H1 (cell line): ENCODE results near the gene EIF4ENIF1. TPM values are rescaled to one million over a fixed set of nuclear protein-coding genes. Genes with fewer than 3 reads are reported as not detected.

Source experiments
- CTCF ChIA-PET: fragments of 300-600 bp; sonication (Branson Sonifier 250); formaldehyde crosslinking; loops from one replicate; lab custom pipeline; 2021; ENCODE audit not compliant: partially characterized antibody; lab: Charles Lee
- POLR2A ChIA-PET: fragments of 300-600 bp; sonication (Branson Sonifier 250); formaldehyde crosslinking; loops from one replicate; lab custom pipeline; 2021; ENCODE audit warnings: inconsistent platforms; ENCODE audit not compliant: partially characterized antibody; lab: Charles Lee
- DNase-seq, 2 experiments: peaks; one replicate each; pipeline versions ENCODE4 v3.0.0 to v3.0.0-alpha.2; 2010 to 2022; ENCODE audit warnings: low spot score in 2 of 2, low read depth in 1 of 2, mixed read lengths in 1 of 2
- FAIRE-seq: peaks from 2 replicates; lab custom pipeline; 2011; peaks lifted over from hg19 to GRCh38; lab: Jason Lieb, UNC
- H2AFZ ChIP-seq: 2 replicates; pipeline ENCODE4 v1.8.1; 2012; ENCODE audit warnings: low read length, inconsistent platforms
- H2AK5ac ChIP-seq: 2 replicates; pipeline ENCODE4 v1.6.1; 2013; ENCODE audit warnings: low read depth, low read length
- H2BK120ac ChIP-seq: replicated peaks from 2 replicates; pipeline ENCODE3; 2013; ENCODE audit warnings: low read depth, low read length, inconsistent platforms
- H2BK12ac ChIP-seq: 2 replicates; pipeline ENCODE4 v1.6.1; 2013; ENCODE audit warnings: low read depth, low read length
- H2BK15ac ChIP-seq: 2 replicates; pipeline ENCODE4 v1.6.1; 2013; ENCODE audit warnings: low read length
- H2BK20ac ChIP-seq: 2 replicates; pipeline ENCODE4 v1.6.1; 2013; ENCODE audit warnings: low read length
- H2BK5ac ChIP-seq: 2 replicates; pipeline ENCODE4 v1.6.1; 2013; ENCODE audit warnings: low read depth, low read length
- H3K14ac ChIP-seq: 2 replicates; pipeline ENCODE4 v1.6.1; 2013; ENCODE audit warnings: inconsistent platforms; ENCODE audit not compliant: insufficient read length
- H3K18ac ChIP-seq: 2 replicates; pipeline ENCODE4 v1.6.1; 2013; ENCODE audit warnings: low read length; ENCODE audit errors: extremely low read depth
- H3K23ac ChIP-seq: 2 replicates; pipeline ENCODE4 v1.6.1; 2013; ENCODE audit warnings: inconsistent platforms; ENCODE audit not compliant: insufficient read length
- H3K23me2 ChIP-seq: 2 replicates; pipeline ENCODE4 v1.6.1; 2013; ENCODE audit warnings: low read depth, low read length
- H3K27ac ChIP-seq: 2 replicates; pipeline ENCODE4 v1.6.1; 2011; ENCODE audit warnings: low read depth, low read length, inconsistent platforms
- H3K27me3 ChIP-seq, 4 experiments: replicated peaks in 1 of 4; 1 replicate in 1 of 4; 2 replicates in 3 of 4; pipeline versions ENCODE4 v1.6.1 to v1.8.1; 2011 to 2013; ENCODE audit warnings: low read length in 3 of 4, mild to moderate bottlenecking in 3 of 4, inconsistent platforms in 2 of 4, mixed read lengths in 2 of 4, moderate library complexity in 1 of 4; ENCODE audit not compliant: control insufficient read depth in 3 of 4, insufficient read depth in 3 of 4; ENCODE audit errors: extremely low read depth in 1 of 4
- H3K36me3 ChIP-seq, 4 experiments: 2 replicates each; pipeline versions ENCODE4 v1.6.1 to v1.8.1; 2011 to 2013; ENCODE audit warnings: mild to moderate bottlenecking in 4 of 4, low read length in 3 of 4, moderate library complexity in 2 of 4, control low read depth in 1 of 4, inconsistent platforms in 1 of 4; ENCODE audit not compliant: insufficient read depth in 4 of 4, control insufficient read depth in 2 of 4
- H3K4ac ChIP-seq: replicated peaks from 2 replicates; pipeline ENCODE3; 2013; ENCODE audit warnings: low read length, low read depth, mixed read lengths, inconsistent platforms; ENCODE audit not compliant: insufficient read length
- H3K4me1 ChIP-seq, 4 experiments: replicated peaks in 1 of 4; 1 replicate in 1 of 4; 2 replicates in 3 of 4; pipeline versions ENCODE4 v1.6.1 to v1.8.1; 2011 to 2013; ENCODE audit warnings: low read length in 3 of 4, inconsistent platforms in 2 of 4, mixed read lengths in 1 of 4; ENCODE audit not compliant: insufficient read depth in 4 of 4, control insufficient read depth in 3 of 4
- H3K4me2 ChIP-seq, 2 experiments: 2 replicates each; pipeline versions ENCODE4 v1.6.1 to v1.8.1; 2011 to 2013; ENCODE audit warnings: low read depth in 2 of 2, low read length in 2 of 2, control low read depth in 1 of 2, inconsistent platforms in 1 of 2, mild to moderate bottlenecking in 1 of 2; ENCODE audit not compliant: insufficient read depth in 1 of 2
- H3K4me3 ChIP-seq, 4 experiments: fragments of 200-600, 300-600 bp in 1 of 4; sonication (generic), shearing (Covaris generic), sonication (Bioruptor Twin) in 1 of 4; 2 replicates each; pipeline versions ENCODE4 v1.5.1 to v1.8.1; 2011 to 2016; ENCODE audit warnings: low read length in 4 of 4, low read depth in 3 of 4, control low read depth in 2 of 4, inconsistent platforms in 2 of 4, mild to moderate bottlenecking in 2 of 4, mixed read lengths in 1 of 4, moderate library complexity in 1 of 4; ENCODE audit not compliant: insufficient read depth in 2 of 4; ENCODE audit errors: extremely low read depth in 1 of 4
- H3K56ac ChIP-seq: replicated peaks from 2 replicates; pipeline ENCODE3; 2013; ENCODE audit warnings: low read depth, mild to moderate bottlenecking, mixed read lengths, low read length, inconsistent platforms; ENCODE audit not compliant: insufficient read length
- H3K79me1 ChIP-seq: 2 replicates; pipeline ENCODE4 v1.6.1; 2013; ENCODE audit warnings: low read depth, low read length, control low read depth
- H3K79me2 ChIP-seq, 2 experiments: 2 replicates each; pipeline versions ENCODE4 v1.6.1 to v1.8.1; 2012 to 2013; ENCODE audit warnings: low read length in 2 of 2, mild to moderate bottlenecking in 2 of 2, inconsistent platforms in 1 of 2; ENCODE audit not compliant: insufficient read depth in 2 of 2, control insufficient read depth in 1 of 2
- H3K9ac ChIP-seq, 4 experiments: replicated peaks in 1 of 4; 1 replicate in 1 of 4; 2 replicates in 3 of 4; pipeline versions ENCODE4 v1.6.1 to v1.8.1; 2011 to 2013; ENCODE audit warnings: low read depth in 3 of 4, low read length in 3 of 4, control low read depth in 2 of 4, mild to moderate bottlenecking in 2 of 4, moderate library complexity in 2 of 4, inconsistent platforms in 1 of 4; ENCODE audit errors: extremely low read depth in 1 of 4
- H3K9me3 ChIP-seq, 2 experiments: 2 replicates each; pipeline versions ENCODE4 v1.6.1 to v1.8.1; 2012 to 2013; ENCODE audit warnings: mild to moderate bottlenecking in 2 of 2, moderate library complexity in 2 of 2, control low read depth in 1 of 2, inconsistent platforms in 1 of 2, low read depth in 1 of 2, low read length in 1 of 2, mixed read lengths in 1 of 2; ENCODE audit not compliant: insufficient read depth in 2 of 2
- H4K20me1 ChIP-seq, 2 experiments: replicated peaks in 1 of 2; 2 replicates each; pipeline versions ENCODE3 to v1.8.1; 2011 to 2013; ENCODE audit warnings: inconsistent platforms in 2 of 2, low read length in 2 of 2, mild to moderate bottlenecking in 1 of 2; ENCODE audit not compliant: insufficient read depth in 2 of 2, control insufficient read depth in 1 of 2
- H4K5ac ChIP-seq: 2 replicates; pipeline ENCODE4 v1.6.1; 2013; ENCODE audit warnings: low read length, low read depth, mixed read lengths, inconsistent platforms; ENCODE audit not compliant: insufficient read length
- H4K8ac ChIP-seq: 2 replicates; pipeline ENCODE4 v1.8.0; 2013; ENCODE audit warnings: mild to moderate bottlenecking, moderate library complexity, low read length, inconsistent platforms; ENCODE audit not compliant: insufficient read depth; ENCODE audit errors: extremely low read depth
- H4K91ac ChIP-seq: replicated peaks from 2 replicates; pipeline ENCODE3; 2013; ENCODE audit warnings: low read length, mixed read lengths, inconsistent platforms; ENCODE audit not compliant: insufficient read length
- TAF7 ChIP-seq: optimal IDR thresholded peaks from 2 replicates; pipeline ENCODE3; 2011; ENCODE audit warnings: low read depth, mild to moderate bottlenecking, inconsistent platforms, low read length, moderate library complexity, borderline replicate concordance
- WGBS, 2 experiments: shearing (Covaris generic) in 1 of 2; methylation state at CpG; one replicate each; pipeline versions ENCODE4 v1.1.6 to v1.1.7; 2013 to 2015; ENCODE audit warnings: low lambda C conversion rate in 2 of 2, mixed read lengths in 2 of 2, inconsistent platforms in 1 of 2, low coverage in 1 of 2, missing lambda C conversion rate in 1 of 2; ENCODE audit not compliant: insufficient replicate concordance in 2 of 2, insufficient coverage in 1 of 2, insufficient read length in 1 of 2; ENCODE audit errors: extremely low coverage in 1 of 2, missing lambda C conversion rate in 1 of 2; 5-methylcytosine and 5-hydroxymethylcytosine counted together
- polyA plus RNA-seq, 7 experiments: library from polyadenylated mRNA; depleted of rRNA in 3 of 7; stranded (reverse) in 5 of 7; unstranded in 2 of 7; fragments of >200 nt in 5 of 7; fragments of 200-250 nt in 2 of 7; gene quantifications; 1 replicate in 5 of 7; 2 replicates in 1 of 7; 4 replicates in 1 of 7; pipeline versions ENCODE4 v1.2.1 to v1.2.3, GENCODE V29; 2011 to 2013; ENCODE audit warnings: missing spikeins in 2 of 7, mixed read lengths in 2 of 7
- total RNA-seq: library from RNA; stranded (reverse); fragmentation: NEBNext Ultra II Directional; extraction: Animal tissue kit (Norgen Biotek cat#: 25700); gene quantifications from 2 replicates; pipeline ENCODE4 v1.2.1, GENCODE V29; 2021

The EIF4ENIF1 gene
- total and polyA plus RNA-seq, 2 of the 8 experiments (the other 6 are each of a cell fraction or from before 2014, with no cell fraction given), result 21.9 to 23.6 TPM

DNA sequence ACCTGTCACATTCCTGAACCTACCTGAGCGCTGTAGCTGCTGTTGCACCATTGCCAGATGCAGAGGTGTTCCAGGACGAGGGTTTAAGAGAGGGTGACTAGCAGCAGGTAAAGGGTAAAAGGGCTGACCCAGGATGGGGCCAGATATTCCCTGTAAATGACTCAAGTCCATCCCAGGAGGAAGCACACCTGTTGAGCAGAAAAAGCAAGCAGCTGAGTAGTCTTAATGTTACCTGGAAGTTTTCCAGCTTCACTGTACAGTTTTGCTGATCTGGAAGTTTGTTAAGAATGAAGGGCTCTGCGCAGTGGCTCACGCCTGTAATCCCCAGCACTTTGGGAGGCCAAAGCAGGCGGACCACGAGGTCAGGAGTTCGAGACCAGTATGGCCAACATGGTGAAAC is 49.0 kb downstream of the EIF4ENIF1 start:
- Histone ChIP-seq H3K14ac (no peak overlapping the region), H3K4ac (no peak overlapping the region), H4K5ac (no peak overlapping the region), H3K4me2 (no peak overlapping the region), H3K56ac (no peak overlapping the region), H3K79me1 (no peaks in the 10 kb centered on the region), H3K27ac (no peak overlapping the region), H4K91ac (no peak overlapping the region), H2BK5ac (no peak overlapping the region), H3K36me3 (peaks cover 13 to 69% (median 54%) of the 10 kb centered on the region in 4 experiments), H3K4me1 (no peaks in the 10 kb centered on the region), H3K9me3 (no peaks in the 10 kb centered on the region)
- no peak for TF ChIP-seq TAF7
- TF ChIP-seq, all 59 proteins: peak for 0
- Histone ChIP-seq H2BK12ac (no peak overlapping the region), H4K20me1 (peaks cover 0 to 2% of the 10 kb centered on the region in 2 experiments), H2BK15ac (no peak overlapping the region), H2BK120ac (no peak overlapping the region), H3K23ac (no peak overlapping the region), H3K27me3 (no peaks in the 10 kb centered on the region), H3K23me2 (no peaks in the 10 kb centered on the region), H2AK5ac (no peak overlapping the region), H3K18ac (no peak overlapping the region), H3K79me2 (no peaks in the 10 kb centered on the region), H2AFZ (no peak overlapping the region), H4K8ac (no peak overlapping the region), H3K9ac (no peak overlapping the region), H3K4me3 (no peak overlapping the region), H2BK20ac (no peak overlapping the region)
- FAIRE-seq (no peak), DNase-seq (no peak)
- 93% methylated on average over 7 of the region's 7 CpGs; no CpG with 5 or more reads in 1 of the 2 experiments for WGBS, 2 experiments
- ChIA-PET POLR2A (interaction anchor here (5.2 kb wide), 1 partner anchor 11 kb away, joined by 23 read pairs; no protein-coding TSS in a partner anchor), CTCF (interaction anchor here (1.4 kb wide), 1 partner anchor 11 kb away, joined by 7 read pairs; no protein-coding TSS in a partner anchor)
